Choroid plexus epithelial cell (primary cell): ENCODE results near the gene RAB5IF.
A peak's percentile ranks its signal among the peaks of the same experiment; 100 is the strongest.

Source experiments
- DNase-seq: peaks from one replicate; pipeline ENCODE4 v3.0.0-alpha.2; 2010; ENCODE audit warnings: low read depth
- H3K4me3 ChIP-seq: 2 replicates; pipeline ENCODE4 v1.5.1; 2011; ENCODE audit warnings: low read depth, mild to moderate bottlenecking, control low read depth, low read length, moderate library complexity
- CTCF ChIP-seq: conservative IDR thresholded peaks from 2 replicates; pipeline ENCODE4 v1.5.1; 2011; ENCODE audit warnings: low read depth, mild to moderate bottlenecking, control low read depth, inconsistent platforms, low read length, moderate library complexity

RAB5IF gene

GRCh38 chr20:36578356-36579041, 27.1 kb upstream of the RAB5IF start:
- no peak for TF ChIP-seq CTCF
- DNase-seq = no peak
- no peak overlapping the region for H3K4me3 ChIP-seq

GRCh38 chr20:36579996-36580545, 25.5 kb upstream of the RAB5IF start:
- no peak overlapping the region for H3K4me3 ChIP-seq
- peak; percentile 68 for DNase-seq
- no peak for TF ChIP-seq CTCF

- DNase-seq = no peak
- no peak overlapping the region for H3K4me3 ChIP-seq
- no peak for TF ChIP-seq CTCF
Measured at GRCh38 chr20:36582322-36582721, 23.3 kb upstream of the RAB5IF start.

GRCh38 chr20:36582821-36583220, 22.8 kb upstream of the RAB5IF start:
- no peak for TF ChIP-seq CTCF
- no peak overlapping the region for H3K4me3 ChIP-seq

GRCh38 chr20:36584018-36584481, 21.5 kb upstream of the RAB5IF start:
- H3K4me3 ChIP-seq = no peak overlapping the region
- no peak for DNase-seq
- TF ChIP-seq CTCF = no peak

More at GRCh38 chr20:36582821-36583220, 22.8 kb upstream of the RAB5IF start:
- DNase-seq = no peak

- no peak overlapping the region for H3K4me3 ChIP-seq
- no peak for TF ChIP-seq CTCF
- DNase-seq = no peak
Measured at GRCh38 chr20:36585410-36586125, 20.0 kb upstream of the RAB5IF start.
